HG02840 (cell line): ENCODE results near the gene PPP4C.
"Not testable (repeated sequence)": the region's sequence is repeated elsewhere in the genome, so short reads cannot be mapped to it uniquely, and the experiment has no call there.

Experiments
- ATAC-seq: cut with Tn5 transposase; IDR thresholded peaks from one replicate; pipeline ENCODE4 v1.9.1; 2021; ENCODE audit warnings: mild to moderate bottlenecking, moderate library complexity, moderate number of reproducible peaks; ENCODE audit not compliant: unreplicated experiment, low FRiP score

PPP4C gene

DNA sequence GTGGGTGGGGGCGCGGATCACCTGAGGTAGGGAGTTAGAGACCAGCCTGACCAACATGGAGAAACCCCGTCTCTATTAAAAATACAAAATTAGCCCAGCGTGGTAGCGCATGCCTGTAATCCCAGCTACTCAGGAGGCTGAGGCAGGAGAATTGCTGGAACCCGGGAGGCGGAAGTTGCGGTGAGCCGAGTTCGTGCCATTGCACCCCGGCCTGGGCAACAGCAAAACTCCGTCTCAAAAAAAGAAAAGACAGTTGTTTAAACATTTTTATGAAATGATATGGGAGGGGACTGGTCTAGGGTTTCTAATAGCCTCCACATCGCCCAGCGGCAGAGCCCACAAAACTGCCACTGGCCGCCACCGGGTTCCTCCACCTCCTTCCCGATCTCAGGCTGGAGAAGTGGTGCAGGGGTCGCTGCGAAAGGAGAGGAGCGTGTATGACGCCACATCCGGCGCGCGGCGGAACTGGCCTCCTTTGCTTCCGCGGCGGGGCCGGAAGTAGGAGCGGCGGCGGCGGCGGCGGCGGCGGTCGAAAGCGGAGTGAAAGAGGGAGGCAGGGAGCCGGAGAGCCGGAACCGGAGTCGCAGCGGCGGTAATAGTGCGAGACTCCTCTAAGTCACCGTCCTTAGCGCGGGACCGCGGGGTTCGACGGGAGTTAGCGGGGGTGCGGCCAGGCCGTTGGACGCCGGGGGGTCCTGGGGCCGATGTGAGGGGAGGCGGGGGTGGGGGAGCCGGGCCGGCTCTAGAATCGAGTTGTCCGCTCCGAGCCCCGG is at the start of gene PPP4C:
TSS of gene PPP4C (plus strand) at position 492 of the 773 bp plus-strand sequence. CDS start 384 bp downstream, outside the sequence.
- ATAC-seq, result peak; percentile 55

DNA sequence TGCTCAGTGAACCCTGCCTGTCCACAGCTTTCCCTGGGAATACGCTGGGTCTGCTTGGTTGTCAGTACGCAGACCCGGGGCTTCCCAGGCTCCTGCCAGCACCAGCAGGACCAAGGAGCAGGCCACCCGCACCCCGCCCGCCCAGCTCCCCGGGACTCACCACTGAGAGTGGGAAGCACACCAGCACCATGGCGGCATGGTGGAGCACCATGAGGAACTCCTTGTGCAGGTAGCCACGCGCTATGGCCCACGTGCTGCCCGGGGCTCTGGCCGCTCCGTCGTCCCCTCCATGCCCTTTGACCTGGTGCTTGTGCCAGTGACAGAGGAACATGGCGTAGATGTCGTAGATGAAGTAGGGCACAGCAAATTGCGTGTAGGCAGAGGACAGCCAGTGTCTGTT is 49.3 kb upstream of the PPP4C start:
- no peak for ATAC-seq

DNA sequence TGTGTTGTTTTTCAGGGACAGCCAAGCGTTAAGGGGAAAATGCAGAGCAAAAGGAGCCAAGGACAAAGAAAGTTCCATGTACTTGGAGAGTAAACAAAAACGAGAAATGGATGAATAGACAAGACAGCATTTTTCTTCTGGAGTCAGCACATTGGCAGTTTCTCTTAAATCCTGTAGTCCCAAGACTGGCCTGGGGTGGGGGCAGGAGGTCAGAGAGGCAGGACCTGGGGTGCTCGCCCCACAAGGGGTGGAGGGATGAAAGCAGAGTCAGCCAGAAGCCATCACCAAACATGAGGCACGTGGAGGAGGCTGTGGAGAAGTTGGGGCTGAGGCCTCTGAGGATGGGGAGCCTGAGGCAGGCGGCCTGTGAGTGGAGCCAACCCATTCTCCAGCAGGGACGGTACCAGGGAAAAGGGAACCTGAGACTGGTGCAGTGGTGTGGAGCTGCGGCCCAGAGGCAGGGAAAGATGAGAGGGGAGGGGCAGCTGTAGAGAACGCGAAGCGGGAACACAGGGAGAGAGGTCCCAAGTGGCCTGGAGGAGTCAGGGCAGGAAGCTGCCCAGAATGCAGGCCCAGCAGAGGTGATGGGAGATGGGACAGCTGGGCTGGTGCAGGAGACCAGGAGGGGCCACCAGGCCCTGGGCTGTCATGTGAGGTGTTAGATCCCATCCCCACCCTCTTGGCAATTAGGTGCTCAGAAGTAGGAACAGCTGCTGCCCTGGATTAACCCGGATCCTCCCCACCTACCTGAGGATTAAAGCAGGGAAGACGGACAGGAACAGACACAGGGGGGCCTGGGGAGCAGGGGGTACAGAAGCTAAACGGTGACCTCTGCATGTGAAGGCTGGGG is 48.0 kb upstream of the PPP4C start:
- ATAC-seq, result no peak

DNA sequence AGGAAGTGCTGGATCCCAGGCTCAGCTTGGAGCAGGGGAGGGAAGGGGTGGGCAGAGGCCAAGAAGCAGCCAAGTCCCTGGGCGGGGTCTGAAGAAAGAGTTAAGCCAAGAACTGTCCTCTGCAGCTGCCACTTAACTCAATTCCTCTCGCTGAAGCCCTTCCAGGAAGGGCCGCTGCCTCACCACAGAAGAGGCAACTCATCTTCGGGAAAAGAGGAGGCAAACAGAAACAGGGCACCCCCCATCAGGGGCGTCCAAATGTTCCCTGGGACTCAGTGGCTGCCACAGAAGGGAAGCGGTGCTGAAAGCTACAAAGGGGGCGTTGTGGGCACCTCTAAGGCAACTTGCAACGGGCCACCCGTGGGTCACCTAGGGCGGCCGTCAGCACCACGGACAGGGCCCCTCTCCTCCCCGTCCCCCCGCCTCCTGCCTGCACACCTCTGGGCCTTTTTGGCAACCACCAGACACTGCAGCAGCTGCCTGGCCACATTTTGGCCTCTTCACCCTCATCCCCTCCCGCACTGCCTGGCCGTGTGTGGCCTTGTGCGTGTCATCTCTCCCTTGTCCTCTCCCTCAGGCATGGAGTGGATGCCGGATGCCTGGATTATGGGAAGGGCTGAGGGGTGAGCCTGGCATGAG is 47.2 kb upstream of the PPP4C start:
- ATAC-seq, result no peak

DNA sequence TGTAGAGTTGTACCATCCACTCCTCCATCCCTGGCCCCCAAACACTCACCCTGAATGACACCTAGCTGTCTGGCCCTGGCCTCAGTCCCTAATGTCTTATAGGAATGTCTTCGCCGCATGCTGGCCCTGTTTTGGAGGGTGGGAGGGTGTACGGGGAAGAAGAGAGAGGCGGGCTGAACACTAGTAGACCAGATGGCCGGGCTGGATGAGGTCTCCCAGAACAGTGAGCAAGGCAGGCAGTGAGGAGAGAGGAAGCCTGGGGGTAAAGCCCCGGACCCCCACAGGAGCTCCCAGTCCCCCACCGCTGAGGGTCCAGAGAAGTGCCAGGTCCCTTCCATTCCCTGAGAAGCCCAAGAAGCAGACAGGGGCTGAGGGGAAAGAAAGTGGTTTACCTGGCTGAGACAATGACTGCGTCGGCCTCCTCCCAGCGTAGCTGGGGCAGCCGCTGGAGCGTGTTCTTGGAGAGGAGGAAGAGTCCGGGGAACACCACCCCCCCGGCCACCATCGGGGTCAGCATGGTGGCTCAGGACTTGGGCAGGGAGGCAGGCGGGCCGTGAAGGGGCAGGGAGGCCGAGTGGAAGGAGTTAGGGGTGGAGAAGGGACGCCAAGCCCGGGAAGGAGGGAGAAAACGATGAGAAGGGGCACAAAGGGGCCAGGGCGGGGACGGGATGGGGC is 45.6 kb upstream of the PPP4C start:
- ATAC-seq, result no peak

DNA sequence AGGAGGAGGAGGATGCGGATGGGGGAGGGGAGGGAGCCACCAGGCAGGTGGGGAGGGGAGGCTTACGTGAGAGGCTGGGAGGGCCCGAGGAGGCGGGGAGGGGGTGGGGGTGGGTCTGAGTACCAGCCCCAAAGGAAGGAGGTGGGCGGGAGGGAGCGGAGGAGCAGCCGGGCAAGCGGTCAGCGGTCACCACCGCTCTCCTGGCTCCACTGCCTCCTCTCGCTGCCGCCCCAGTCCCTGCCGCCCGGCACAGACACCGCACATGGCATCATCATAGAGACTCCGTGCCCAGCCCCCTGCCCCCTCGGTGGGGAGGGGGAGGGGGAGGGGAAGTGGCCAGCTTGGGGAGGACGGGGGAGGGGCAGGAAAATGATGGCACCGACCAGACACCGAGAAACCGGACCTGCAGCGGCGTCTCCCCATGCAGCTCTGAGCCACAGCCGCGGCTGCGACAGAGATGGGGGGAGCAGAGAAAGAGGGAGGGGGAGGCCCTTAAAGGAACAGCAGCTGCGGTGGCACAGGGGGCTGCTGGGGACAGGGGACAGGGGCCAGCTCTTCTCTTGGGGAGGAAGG is 44.9 kb upstream of the PPP4C start, which contains the start of gene TLCD3B:
TSS of gene TLCD3B (minus strand) at position 431 of the 573 bp plus-strand sequence. CDS start 744 bp downstream, outside the sequence.
- ATAC-seq, result no peak

DNA sequence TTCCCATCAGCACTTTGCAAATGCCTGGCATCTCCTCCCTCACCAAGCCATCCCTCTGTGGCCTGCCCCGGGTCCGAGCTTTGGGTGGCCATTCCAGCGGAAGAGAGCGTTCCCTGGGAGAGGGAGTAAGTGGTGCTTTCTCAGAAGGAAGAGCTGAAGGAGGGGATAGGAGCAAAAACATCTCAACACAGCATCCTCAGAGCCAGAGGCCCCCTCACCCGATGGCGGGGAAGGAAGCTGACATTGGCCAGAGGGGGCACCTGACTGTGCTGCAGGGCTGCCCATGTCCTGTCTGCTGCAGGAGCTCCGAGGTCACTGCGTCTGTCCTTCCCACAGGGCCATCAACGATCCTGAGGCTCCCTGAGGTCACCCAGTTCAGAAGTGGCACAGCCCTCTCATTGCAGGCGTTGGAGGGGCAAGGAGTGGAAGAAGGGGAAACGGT is 44.3 kb upstream of the PPP4C start:
- ATAC-seq, result no peak

DNA sequence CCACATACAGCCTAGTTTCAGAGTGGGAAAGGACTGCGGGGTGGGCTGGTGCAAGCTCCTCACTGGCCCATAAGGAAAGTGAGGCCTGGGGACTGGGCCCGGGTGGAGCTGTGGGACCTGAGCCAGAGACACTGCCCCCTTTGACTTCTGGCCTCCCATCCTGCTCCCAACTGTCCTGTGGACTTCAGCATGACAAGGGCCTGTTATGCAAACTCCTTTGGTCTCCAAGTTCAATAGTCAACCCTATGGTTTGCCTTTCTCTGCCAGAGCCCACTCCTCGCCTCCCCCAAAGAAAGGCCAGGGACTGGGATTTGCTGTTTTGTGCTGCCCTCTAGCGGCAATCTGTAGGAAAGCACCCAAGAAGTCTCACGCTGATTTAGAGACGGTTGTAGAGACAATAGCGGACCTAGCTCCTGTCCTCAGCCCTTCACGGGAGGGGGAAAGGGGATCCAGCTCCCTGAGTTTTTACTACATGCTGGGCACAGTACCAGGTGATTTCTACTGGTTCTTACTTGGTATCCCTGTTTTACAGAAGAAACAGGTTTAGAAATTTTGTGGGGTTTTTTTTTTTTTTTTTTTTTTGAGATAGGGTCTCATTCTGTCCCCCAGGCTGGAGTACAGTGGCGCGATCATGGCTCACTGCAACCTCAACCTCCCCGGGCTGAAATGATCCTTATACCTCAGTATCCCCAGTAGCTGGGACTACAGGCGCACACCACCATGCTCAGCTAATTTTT is 43.5 kb upstream of the PPP4C start:
- ATAC-seq, result no peak

DNA sequence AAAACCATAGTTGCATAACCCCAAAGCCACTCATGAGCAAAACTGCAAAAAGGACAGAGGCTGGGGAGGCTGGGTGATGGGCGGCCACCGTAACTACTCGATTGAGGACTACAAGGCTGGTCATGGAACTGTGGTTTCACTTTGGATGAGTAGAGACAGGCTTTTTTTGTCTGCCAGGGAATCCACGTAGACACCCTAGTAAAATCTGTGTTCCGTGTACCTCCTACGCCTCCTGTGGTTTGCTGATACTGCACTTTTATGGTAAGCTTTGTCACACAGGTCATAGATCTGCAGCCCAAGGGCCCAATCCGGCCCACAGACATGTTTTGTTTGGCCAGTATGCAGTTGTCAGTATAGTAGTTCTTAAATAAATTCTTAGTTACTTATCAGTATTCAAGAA is 42.5 kb upstream of the PPP4C start:
- no peak for ATAC-seq

DNA sequence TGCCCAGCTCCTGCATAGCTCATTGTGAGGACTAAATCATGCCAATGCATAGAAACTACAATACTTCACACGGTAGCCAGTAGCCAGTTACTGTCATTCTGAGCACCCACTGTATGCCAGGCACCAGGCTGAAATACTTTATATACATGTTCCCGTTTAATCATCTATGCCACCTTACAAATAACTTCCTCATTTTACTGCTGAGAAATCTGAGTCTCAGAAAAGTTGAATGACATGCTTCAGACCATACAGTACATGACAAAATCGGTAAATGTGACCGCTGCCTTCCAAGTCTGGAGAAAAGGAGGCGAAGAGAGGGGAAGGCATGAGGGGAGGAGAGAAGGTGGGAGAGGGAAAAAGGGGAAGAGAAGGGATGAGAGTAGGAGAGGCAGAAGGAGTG is 35.6 kb upstream of the PPP4C start:
- ATAC-seq, result no peak

DNA sequence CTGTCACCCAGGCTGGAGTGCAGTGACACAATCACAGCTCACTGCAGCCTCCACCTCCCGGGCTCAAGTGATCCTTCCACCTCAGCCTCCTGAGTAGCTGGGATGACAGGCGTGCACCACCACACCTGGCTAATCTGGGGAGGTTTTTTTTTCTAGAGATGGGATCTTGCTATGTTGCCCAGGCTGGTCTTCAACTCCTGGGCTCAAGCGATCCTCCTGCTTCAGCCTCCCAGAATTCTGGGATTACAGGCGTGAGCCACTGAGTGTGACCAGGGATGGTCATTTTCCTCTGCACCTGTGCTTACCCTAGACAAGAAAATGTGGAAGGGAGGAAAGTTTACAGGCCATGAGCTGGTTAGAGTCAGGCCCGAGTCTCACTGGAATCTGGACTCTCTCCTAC is 35.1 kb upstream of the PPP4C start:
- not testable (repeated sequence) for ATAC-seq

DNA sequence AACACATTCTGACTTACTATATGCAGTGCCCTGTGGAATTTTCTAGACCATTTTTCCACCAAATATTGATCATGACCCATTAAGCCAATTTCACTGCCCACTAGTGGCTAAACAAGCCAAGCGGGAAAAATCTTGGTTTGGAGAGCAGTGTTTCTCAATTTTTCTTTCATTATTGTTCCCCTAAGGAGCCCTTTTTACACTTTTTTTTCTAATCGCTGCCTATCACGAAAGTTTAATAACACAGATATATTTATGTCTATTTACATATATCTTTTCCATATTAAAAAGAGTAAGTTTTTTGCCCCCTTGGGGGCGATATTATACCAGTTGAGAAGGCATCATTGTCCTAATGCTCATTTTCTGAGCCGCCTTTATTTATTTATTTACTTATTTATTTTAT is 34.0 kb upstream of the PPP4C start:
- ATAC-seq, result no peak

DNA sequence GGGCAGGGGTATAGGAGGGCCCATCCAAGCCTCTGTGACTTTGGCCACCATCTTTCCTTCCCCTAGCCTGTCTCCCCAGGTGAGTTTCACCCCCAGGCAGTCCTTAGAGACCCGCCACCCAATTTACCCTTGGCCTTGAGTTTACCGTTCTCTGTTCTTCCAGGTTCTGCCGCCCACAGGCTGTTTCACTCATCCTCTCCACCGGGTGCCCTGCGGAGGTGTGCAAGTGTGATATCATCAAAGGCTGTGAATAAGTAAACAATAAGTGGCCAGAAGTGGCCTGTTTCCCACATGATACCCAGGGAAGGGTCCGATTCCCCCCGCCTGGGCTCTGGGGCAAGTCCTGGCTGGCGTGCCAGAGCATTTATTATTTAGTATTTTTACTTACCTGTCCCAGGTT is 29.6 kb upstream of the PPP4C start:
- no peak for ATAC-seq

DNA sequence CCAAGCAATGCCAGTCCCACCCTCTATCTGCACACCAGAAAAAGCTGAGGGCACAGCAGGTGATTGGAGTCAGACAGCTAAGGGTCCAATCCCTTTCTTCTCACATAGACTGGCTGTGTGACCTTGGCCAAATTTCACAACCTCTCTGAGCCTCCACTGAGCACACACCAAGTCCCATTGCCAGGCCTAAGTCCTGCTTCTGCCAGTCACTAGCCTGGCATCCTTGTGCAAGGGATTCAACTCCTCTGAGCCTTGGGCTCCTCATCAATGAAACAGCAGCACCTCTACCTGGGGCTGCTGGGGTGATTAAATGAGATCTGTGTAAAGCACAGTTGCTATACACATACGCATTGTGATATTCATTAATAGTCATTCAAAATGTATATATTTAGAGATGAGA is 29.2 kb upstream of the PPP4C start:
- ATAC-seq, result no peak

DNA sequence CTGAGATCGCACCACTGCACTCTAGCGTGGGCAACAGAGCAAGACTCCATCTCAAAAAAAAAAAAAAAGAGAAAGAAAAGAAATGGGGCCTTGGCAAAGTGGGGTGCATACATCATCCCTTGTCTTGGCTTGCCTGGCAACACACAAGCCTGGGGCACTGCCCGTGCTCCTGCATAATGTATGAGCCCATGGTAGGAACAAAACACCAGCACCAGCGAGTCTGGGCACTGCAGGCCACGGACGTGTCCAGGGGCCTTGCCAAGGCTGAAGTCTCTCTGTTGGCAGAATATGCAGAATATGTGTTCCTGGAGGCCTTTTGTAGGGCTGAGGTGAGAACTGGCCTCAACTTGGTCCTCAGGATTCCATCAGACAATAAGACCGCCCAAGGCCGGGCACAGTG is 25.9 kb upstream of the PPP4C start:
- ATAC-seq, result no peak

DNA sequence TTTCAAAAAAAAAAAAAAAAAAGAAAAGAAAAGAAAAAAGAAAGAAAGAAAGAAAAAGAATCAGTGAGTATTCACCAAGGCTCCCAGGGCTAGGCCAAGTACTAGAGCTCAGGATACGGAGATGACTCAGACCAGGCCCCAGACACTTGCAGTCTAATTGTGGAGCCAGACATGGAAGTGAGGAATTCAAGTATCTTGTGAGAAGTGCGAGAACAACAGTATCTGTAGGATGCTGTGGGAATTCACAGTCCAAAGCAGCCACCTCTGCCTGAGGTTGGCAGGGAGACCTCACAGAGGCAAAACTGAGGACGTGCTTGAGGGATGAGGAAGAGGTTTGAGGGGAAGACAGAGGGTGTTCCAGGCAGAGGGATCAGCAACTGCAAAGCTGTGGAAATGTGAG is 24.3 kb upstream of the PPP4C start:
- no peak for ATAC-seq

DNA sequence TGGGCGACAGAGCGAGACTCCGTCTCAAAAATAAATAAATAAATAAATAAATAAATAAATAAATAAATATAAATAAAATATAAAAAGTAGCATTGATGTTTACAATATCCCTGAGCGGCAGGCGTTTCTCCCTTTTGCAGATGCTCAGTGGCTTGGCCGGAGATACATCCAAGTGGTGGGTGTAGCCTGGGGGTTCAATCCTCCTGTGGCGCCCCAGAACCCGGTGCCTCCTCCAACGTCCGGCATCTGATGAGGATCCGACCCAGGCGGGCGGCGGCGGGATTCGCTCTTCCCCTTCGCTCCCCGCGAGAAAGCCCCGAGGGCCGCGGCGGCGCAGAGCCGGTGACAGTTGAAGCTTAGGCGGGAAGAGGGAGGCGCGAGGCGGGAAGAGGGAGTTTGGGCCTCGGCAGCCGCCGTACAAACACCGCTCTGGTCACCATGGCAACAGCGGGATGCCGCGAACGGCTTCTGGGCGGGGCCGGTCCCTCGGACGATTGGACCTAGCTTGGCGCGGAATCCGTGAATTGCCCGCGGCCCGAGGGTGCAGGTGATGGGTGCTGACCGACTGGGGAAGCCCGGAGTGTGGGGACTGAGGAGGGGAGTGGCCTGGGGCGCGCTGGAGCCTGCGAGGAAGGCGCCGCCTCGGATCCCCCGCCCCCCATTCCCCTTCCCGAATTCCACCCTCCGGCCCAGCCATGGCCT is 23.0 kb upstream of the PPP4C start:
- ATAC-seq, result peak; percentile 71

DNA sequence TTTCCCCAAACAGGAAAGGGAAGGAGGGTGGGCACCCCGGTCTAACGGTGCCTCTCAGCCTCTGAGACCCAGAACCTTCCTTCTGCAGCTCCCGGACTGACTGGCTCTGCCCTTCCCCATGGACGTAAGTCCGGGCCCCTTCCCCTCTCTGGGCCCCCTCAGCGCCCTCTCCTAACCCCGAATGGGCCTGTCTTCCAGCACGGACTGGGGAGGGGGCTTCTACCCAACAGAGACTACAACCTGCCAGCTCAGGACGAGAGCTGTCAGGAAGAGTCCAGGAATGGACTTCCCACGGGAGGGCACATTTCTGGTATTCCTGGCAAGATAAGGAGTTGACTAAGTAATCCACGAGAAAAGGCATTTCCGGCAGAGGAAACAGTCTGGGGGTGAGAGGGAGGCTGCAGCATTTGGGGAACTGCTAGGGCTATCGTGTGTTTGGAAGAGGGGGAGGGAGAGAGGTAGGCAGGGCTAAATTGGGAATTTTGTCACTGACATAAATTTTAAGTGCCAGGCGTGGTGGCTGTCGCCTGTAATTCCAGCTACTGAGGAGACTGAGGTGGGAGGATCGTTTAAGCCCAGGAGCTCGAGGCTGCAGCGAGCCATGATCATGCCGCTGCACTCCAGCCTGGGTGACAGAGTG is 22.3 kb upstream of the PPP4C start:
- ATAC-seq, result no peak
